Measurements from ENCODE around the gene AHSG. TPM values are rescaled to one million over a fixed set of nuclear protein-coding genes. Genes with fewer than 3 reads are reported as not detected.

AHSG gene
- total RNA-seq, 1 donor from 2014 or later: not detected

DNA sequence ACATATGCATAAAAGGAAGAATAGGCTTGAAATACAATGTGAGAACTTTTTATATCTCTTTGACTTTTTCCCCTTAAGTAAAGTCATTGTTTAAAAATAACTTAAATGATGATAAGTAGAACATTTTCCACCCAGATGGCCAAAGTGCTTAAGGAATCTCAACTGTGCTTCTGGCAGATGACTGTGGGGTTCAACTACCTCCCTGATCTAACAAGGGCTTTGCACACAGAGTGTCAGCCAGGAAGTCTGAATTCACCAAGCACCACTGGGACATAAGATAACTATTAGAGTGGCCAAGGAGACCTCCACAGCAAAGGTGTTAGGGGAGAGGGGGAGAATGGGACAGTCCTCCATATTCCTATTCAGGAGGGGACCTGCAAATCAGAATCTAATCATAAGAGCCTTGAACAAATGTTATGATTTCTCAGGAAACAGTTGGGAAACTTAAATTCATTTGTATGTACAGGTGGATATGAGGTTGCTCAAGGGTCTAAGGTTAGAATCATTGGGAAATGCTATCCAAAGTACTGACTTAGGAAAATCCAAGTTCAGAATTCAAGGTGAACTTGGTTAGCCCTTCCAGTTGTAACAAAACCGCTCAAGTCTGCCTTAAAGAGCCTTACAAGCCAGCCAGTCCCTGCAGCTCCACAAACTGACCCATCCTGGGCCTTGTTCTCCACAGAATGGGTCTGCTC lies 27.1 kb downstream of the AHSG start, which contains the start of gene FETUB:
FETUB (plus strand) TSS at position 622 of the 695 bp plus-strand sequence; CDS start at position 684, 62 bp downstream.
- no peak for DNase-seq (ENCODE audit: low spot score)

DNA sequence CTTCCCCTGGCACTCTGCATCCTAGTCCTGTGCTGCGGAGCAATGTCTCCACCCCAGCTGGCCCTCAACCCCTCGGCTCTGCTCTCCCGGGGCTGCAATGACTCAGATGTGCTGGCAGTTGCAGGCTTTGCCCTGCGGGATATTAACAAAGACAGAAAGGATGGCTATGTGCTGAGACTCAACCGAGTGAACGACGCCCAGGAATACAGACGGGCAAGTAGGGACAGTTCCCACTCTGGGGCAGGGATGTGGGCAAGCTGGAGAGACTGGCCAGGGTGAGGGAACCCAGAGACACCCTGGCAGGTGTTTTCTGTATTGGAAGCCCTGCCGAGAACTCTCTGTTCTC lies 27.6 kb downstream of the AHSG start:
- DNase-seq (ENCODE audit: low spot score): no peak

DNA sequence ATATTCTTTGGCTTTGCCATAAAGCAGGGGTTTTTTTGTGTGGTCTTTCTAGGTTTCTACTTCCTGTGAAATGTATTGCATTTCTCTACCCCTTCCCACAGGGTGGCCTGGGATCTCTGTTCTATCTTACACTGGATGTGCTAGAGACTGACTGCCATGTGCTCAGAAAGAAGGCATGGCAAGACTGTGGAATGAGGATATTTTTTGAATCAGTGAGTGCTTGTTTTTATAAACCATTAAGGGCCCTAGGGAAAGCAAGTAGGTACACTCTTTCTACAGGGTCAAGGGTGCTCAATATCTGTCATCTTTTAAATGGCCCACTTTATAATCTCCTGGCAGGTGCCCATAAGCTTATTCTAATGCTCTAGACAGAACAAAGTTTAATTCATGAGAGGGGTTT lies 28.1 kb downstream of the AHSG start:
- DNase-seq (ENCODE audit: low spot score): no peak

DNA sequence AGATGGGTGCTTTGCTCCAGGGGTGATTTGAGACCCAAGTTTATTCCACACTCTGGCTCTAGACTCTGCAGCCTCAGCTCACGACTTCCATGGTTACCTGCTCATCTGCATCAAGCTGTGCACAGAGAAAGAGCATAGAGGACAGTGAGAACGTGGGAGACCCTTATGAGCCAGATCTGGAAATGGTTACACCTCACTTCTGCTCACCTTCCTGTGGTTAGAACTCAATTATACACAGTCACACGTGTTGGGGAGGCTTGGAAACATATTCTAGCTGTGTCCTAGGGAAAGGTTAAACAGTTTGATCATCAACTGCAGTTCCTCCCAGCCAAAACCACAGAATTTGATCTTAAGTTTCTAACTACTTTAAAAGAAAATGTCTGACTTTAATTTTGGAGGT lies 29.2 kb downstream of the AHSG start:
- no peak for DNase-seq (ENCODE audit: low spot score)

DNA sequence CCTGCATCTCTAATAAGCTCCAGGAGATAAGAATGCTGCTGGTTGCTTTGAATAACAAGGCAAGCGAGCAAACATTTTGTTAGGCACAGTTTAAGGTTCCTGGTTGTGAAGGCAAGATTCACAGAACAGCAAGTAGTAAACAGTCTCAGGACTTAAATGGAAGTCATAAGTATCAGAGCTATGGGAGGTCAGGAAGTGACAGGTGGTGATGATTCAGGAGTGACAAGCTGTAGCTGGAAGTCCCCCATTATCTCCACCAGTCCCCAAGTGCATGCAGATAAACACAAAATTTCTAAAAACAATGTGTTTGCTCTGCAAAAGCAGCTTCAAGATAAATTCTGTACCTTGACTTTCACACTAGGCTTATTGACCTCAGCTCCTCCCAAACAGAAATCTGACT lies 30.6 kb downstream of the AHSG start:
- DNase-seq (ENCODE audit: low spot score): no peak

DNA sequence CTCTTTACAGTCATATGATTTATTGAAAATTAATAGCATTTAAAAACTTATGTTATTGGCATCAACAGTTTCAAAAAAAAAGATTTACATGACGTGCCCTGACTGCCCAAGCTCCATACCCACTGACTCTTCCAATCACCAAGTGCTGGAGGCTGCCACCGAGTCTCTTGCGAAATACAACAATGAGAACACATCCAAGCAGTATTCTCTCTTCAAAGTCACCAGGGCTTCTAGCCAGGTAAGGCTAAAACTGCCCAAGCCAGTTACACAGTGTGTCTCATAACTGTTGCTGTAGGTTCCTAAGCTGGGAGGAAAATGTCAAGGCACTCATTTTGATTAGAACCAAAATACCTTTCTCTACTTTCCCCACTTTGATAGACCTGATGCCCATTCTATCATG lies 31.8 kb downstream of the AHSG start:
- DNase-seq (ENCODE audit: low spot score): no peak

DNA sequence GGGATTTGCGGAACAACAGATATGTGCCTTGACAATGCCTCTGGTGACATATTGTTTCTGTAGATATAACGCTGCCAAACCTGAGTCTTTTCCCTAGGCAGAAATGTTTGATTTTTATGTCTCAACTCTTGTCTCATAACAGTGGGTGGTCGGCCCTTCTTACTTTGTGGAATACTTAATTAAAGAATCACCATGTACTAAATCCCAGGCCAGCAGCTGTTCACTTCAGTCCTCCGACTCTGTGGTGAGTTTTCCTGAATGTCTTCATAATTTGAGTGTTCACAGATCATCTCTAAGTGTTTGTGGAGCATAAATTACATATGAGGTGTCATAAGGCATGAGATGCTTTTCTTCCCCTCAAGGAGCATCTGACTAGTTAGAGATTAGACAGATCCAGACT lies 33.2 kb downstream of the AHSG start:
- DNase-seq (ENCODE audit: low spot score): no peak

DNA sequence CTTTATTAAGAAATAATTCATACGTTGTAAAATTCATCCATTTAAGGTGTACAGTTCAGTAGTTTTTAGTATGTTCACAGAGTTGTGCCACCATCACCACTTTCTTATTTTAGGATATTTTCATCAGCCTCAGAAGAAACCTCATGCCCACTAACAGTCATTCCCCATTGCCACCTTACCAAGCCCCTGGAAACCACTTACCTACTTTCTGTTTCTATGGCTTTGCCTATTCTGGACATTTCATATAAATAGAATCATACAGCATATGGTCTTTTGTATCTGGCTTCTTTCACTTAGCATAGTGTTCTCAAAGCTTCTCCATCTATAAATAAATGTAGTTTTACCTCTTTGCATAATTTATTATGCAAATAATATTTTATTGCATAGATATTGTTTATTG lies 34.0 kb downstream of the AHSG start:
- no peak for DNase-seq (ENCODE audit: low spot score)

DNA sequence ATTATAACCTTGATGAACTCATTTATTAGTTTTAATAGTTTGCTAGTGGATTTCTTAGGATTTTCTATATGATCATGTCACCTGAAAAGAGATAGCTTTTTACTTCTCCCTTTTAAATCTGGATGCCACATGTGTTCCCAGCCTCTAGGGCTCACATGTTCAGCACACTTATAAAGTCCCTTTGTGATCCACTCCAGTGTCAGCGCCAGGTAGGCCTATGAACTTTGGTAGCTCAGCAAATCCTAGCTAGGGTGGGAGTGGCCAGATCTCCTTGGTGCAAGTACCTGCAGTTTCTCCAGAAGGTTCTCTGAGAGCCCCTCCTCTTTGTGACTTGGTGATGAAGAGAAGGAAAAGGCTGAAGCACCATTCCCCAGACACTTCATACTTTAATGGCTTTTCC lies 36.0 kb downstream of the AHSG start:
- no peak for DNase-seq (ENCODE audit: low spot score)

DNA sequence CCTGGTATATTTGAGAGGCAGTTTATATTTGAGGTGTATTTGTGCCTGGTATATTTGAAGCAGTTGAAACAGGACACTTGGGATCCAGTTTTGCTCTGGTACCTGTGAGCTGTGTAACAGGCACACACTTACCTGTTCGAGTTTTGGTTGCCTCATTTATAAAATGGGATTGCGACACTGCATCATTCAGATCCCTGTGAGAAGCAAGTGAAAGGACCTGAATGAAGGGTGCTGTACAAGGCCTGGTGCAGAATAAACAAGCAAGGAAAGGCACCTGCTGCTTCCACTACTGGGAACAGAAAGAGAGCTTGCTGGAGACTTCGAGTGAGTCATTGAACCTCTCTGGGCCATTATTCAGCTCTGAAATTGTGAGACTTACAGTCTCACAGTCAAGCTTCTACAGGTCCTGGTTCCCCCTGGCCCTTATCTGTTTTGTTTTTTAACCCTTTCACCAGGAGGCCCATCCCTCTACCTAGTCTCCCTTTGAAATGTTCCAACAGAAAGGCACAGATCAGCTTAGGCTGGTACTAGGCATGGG lies 38.9 kb downstream of the AHSG start:
- no peak for DNase-seq (ENCODE audit: low spot score)

DNA sequence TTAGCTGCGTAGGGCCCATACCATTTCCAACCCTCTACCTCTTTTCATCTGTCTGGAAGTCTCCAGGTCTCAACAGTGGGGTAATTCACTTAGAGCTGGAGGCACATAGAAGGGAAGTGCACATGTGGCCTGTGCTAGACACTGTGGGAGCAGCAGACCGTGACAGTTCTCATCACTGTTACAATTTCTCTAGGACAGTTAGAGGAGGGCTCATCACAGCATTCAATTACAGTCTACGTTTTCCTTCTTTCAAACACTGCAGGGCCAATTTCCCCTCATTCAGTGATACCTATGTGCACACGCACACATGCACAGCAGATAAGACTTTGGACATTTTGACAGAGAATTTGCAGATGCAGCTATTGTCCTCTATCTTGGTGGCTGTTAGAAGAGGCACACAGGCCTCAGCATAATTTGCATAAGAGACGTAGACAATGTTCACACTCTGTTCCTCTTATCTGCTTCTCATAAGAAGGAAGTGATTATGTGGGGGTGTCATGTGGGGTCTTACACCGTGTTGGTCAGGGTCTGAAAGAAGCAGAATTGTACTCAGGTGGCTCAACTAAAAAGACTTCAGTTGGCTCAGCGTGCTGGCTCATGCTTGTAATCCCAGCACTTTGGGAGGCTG lies 40.3 kb downstream of the AHSG start:
- DNase-seq (ENCODE audit: low spot score): no peak

DNA sequence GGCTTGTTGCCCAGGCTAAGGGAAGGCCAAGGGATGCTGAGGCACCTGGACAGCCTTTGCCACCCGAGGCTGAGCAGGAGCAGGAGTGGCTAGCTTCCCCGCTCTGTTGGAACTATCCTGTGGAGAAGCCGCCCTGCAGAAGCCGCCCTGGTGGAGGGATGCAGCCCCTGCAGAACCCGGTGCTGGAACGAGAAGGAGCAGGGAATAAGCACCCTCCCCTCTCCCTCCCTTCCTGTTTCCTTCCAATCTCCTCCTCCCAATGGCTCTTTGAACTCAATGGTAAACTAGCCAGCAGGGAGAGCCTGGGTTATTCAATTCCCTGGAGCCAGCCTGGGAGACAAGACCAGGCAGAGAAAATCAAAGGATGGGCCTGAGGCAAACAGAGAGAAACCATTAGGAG lies 41.1 kb downstream of the AHSG start:
- no peak for DNase-seq (ENCODE audit: low spot score)

DNA sequence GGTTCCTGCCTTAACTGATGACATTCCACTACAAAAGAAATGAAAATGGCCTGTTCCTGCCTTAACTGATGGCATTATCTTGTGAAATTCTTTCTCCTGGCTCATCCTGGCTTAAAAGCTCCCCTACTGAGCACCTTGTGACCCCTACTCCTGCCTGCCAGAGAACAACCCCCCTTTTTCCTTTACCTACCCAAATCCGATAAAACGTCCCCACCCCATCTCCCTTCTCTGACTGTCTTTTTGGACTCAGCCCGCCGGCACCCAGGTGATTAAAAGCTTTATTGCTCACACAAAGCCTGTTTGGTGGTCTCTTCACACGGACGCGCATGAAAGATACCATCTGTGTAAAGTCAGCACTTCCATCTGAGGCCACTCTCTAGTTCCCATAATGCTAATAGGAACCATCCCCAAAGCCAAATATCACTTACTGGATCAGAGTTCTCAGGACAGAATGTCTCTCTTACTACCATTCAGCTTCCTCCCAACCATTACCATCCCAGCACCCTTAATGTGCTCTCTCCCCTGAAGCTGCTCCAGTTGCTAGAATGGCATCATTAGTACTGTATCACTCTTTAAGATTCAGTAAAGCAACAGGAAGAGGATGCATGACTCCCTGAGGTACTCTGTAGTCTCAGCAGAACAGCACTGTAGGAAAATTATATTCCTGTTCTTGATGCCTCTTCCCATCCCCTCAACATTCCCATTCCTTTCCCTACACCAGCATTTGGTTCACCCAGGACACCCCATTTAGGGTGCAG lies 50.7 kb downstream of the AHSG start:
- no peak for DNase-seq (ENCODE audit: low spot score)

DNA sequence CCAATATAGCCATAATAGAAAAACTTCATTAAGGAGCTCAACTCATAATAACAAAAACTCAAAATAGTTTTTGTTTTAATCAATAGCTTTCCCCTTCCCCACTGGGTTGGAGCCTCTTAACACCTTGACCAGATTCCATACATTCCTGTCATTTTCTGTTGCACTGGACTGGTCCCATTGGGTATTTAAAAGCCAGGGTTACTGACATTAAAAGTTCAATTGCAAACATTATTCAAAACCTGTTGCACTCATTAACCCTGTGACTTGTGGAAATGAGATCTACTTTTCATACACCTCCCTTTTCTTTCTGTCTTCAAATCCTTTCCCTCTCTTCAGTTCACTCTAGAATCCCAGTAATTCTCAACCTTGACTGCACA lies 51.2 kb downstream of the AHSG start:
- no peak for DNase-seq (ENCODE audit: low spot score)

DNA sequence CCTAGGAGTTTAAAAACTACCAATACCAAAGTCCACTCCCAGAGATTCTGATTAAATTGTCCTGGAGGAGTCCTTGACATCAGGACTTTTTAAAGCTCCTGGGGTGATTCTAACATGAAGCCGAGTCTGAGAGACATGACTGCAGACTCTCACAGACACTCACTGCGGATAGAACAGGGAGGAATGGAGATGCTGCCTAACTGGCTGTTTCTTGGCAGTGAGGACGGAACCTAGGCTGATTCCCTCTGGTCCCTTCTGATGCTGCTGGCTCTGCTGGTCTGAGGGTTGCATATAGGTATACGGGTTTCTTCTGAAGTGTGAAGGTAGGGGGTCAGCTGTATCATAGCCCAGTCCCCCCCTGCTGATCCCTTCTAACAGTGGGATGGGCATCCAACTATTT lies 51.6 kb downstream of the AHSG start:
- DNase-seq (ENCODE audit: low spot score): no peak

DNA sequence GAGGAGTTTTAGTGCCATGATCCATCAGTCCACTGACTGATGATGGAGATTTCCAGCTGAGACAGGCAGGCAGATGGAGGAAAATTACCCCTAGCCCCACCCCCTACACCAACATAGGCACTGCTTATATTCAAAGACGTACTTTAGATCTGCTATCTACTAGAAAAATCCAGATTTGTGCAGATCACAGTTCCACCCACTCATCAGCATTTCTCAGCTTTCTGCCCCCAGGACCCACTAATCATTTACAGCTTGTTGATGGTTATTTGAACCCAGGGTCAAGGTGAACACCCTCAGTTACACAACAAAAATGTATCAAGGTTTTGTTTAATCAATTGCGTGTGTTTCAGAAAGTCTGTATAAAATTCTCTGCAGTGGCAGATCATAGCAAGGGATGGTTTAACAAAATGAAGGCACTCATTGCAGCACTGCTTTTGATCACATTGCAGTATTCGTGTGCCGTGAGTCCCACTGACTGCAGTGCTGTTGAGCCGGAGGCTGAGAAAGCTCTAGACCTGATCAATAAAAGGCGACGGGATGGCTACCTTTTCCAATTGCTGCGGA lies 52.8 kb downstream of the AHSG start, which contains the start of gene HRG:
HRG (plus strand) TSS at position 390 of the 564 bp plus-strand sequence; CDS start at position 408, 18 bp downstream.
- DNase-seq (ENCODE audit: low spot score): no peak

DNA sequence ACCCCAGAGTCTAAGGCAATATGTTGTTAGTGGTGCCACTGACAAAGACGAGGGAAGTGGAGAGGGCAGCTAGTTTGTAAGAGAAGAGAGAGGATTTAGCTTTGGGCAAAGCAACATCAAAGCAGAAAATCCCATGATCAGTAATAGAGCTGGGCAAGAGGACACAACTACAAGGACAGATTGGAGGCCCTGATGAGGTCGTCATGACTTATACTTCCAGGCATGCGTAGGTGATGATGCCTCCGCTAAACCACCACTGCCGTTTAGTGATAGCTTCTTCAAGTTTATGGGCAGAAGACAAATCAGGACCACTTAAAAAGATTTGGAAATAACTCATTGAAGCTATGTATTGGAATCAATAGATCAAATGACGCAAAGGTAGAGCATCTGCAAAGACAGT lies 55.6 kb downstream of the AHSG start:
- DNase-seq (ENCODE audit: low spot score): no peak

DNA sequence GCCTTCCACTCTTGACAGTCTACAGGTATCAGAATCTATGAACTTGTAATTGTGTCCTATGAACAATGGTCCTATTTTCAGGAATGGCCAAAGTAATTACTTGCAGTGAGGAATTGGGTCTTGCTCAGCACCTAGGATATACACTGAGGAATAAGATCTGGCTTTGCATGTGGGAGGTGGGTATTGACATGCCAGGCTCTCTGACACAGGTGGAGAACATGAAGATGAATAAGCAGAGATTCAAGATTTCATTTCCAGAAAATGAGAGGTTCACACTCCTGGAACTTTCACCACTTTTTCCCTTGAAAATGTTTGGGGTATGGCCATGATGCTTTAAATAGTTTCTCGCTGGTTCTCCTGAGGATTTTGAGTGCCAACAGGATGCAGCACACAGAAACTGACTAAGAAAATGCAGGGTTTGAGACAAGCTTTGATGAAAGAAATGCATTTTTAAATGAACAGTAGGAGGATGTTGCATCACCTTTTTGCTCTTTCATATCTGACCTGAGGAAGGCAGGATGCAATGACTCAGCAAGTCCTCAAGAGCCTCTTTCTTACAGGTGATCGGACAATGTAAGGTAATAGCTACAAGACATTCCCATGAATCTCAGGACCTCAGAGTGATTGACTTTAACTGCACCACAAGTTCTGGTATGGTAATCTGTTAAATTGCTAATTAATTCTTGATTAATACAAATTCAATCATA lies 56.7 kb downstream of the AHSG start:
- no peak for DNase-seq (ENCODE audit: low spot score)

DNA sequence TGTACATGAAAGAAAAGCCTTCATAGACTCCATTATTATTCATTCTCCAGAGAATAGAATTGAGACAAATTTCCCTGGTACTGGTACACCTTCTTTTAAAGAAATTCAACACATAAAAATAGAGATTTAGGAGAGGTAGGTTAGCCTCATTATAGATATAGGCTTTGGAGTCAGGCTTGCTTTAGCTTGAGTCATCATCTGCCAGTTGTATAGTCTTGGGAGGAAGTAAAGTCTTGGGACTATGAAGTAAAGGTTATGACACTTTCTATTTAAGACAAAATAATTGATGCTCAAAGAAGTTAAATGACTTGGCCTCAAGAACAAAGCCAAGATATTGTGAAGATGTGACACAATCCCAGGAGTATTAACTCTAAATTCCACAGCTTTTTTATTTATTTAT lies 57.3 kb downstream of the AHSG start:
- no peak for DNase-seq (ENCODE audit: low spot score)

All from mesenteric fat pad (tissue), 1 donor.